H1 (cell line): ENCODE measurements around the gene MYADM.

ENCODE experiments used
- EP300 ChIP-seq, 2 experiments: IDR thresholded peaks; 1 replicate in 1 of 2; 2 replicates in 1 of 2; pipeline ENCODE4 v1.6.1; 2011 to 2012; ENCODE audit warnings: low read depth in 2 of 2, low read length in 2 of 2, mild to moderate bottlenecking in 2 of 2, borderline replicate concordance in 1 of 2, inconsistent platforms in 1 of 2, moderate library complexity in 1 of 2
- KDM1A ChIP-seq: fragments of 200-600, 300-600 bp; sonication (generic); IDR thresholded peaks from 2 replicates; pipeline ENCODE4 v1.7.1; 2016; ENCODE audit warnings: mild to moderate bottlenecking, low read length, borderline replicate concordance

- TF ChIP-seq KDM1A: peak; percentile 59; the same call in 1 of the 2 replicates
- TF ChIP-seq EP300 (IDR thresholded peaks at IDR 0.05; ENCODE audit: borderline replicate concordance in 1 of 2, low read depth in 2 of 2, low read length in 2 of 2): no peak
Observed at GRCh38 chr19:53866865-53867224, 838 bp upstream of the MYADM start.
